Caco-2 (cell line): ENCODE measurements around the gene IRF4. TPM values are rescaled to one million over a fixed set of nuclear protein-coding genes. Genes with fewer than 3 reads are reported as not detected.

Experiments used
- BruUV-seq: library from RNA; stranded (reverse); fragments of 400-500 nt; replicated peaks from 2 replicates; lab custom pipeline; 2021; lab: Mats Ljungman, UMichigan
- CTCF ChIA-PET: fragments of 300-600 bp; sonication (Branson Sonifier 250); formaldehyde crosslinking; loops from one replicate; lab custom pipeline; 2022; ENCODE audit warnings: antibody characterized with exemption; lab: Charles Lee
- POLR2A ChIA-PET: fragments of 300-600 bp; sonication (Branson Sonifier 250); formaldehyde crosslinking; loops from one replicate; lab custom pipeline; 2022; ENCODE audit warnings: antibody characterized with exemption; lab: Charles Lee
- DNase-seq, 2 experiments: peaks; one replicate each; pipeline versions ENCODE4 v3.0.0 to v3.0.0-alpha.2; 2020 to 2022
- H3K27me3 ChIP-seq: replicated peaks from 2 replicates; pipeline ENCODE4 v1.6.0; 2011; ENCODE audit warnings: low read length; ENCODE audit not compliant: control insufficient read depth, insufficient read depth
- H3K36me3 ChIP-seq: 2 replicates; pipeline ENCODE4 v1.5.1; 2011; ENCODE audit warnings: low read length; ENCODE audit not compliant: control insufficient read depth, insufficient read depth
- H3K4me1 ChIP-seq: fragments of 250-450 bp; sonication (Bioruptor Pico); 2 replicates; pipeline ENCODE4 v1.5.1; 2020; ENCODE audit warnings: mild to moderate bottlenecking
- H3K4me3 ChIP-seq: 2 replicates; pipeline ENCODE4 v1.5.1; 2011; ENCODE audit warnings: low read depth, mild to moderate bottlenecking, control low read depth, low read length
- H3K9me3 ChIP-seq: fragments of 250-450 bp; sonication (Bioruptor Pico); 2 replicates; pipeline ENCODE4 v1.5.1; 2020; ENCODE audit warnings: mild to moderate bottlenecking, moderate library complexity
- H3K27ac Mint-ChIP-seq: one replicate; pipeline ENCODE4 v1.8.0; 2022; ENCODE audit warnings: mixed read lengths; ENCODE audit not compliant: unreplicated experiment
- H3K27me3 Mint-ChIP-seq: one replicate; pipeline ENCODE4 v1.8.0; 2022; ENCODE audit warnings: mixed read lengths; ENCODE audit not compliant: insufficient read depth, unreplicated experiment
- H3K36me3 Mint-ChIP-seq: one replicate; pipeline ENCODE4 v1.8.0; 2022; ENCODE audit warnings: mild to moderate bottlenecking, mixed read lengths; ENCODE audit not compliant: insufficient read depth, unreplicated experiment
- H3K4me1 Mint-ChIP-seq: one replicate; pipeline ENCODE4 v1.8.0; 2022; ENCODE audit warnings: low read depth, mixed read lengths; ENCODE audit not compliant: unreplicated experiment
- H3K4me3 Mint-ChIP-seq: one replicate; pipeline ENCODE4 v1.8.0; 2022; ENCODE audit warnings: mild to moderate bottlenecking, moderate library complexity, mixed read lengths; ENCODE audit not compliant: unreplicated experiment
- H3K9me3 Mint-ChIP-seq: one replicate; pipeline ENCODE4 v1.8.0; 2022; ENCODE audit warnings: mixed read lengths; ENCODE audit not compliant: unreplicated experiment
- CTCF ChIP-seq, 2 experiments: fragments of 200-600 bp in 1 of 2; IDR thresholded peaks; 1 replicate in 1 of 2; 2 replicates in 1 of 2; pipeline versions ENCODE4 v1.5.1 to v1.8.0; 2011 to 2022; ENCODE audit warnings: antibody characterized with exemption in 1 of 2, control low read depth in 1 of 2, inconsistent platforms in 1 of 2, low read depth in 1 of 2, low read length in 1 of 2, mild to moderate bottlenecking in 1 of 2, moderate library complexity in 1 of 2; ENCODE audit not compliant: insufficient read depth in 1 of 2, severe bottlenecking in 1 of 2, unreplicated experiment in 1 of 2
- intact Hi-C: fragments of 100-400 bp; cut with micrococcal nuclease; formaldehyde crosslinking; loops from one replicate; pipeline ENCODE4 v1.10.0; 2022; ENCODE audit not compliant: unreplicated experiment
- total RNA-seq: library from RNA; stranded (reverse); gene quantifications from 2 replicates; pipeline ENCODE4 v1.2.3, GENCODE V29; 2022

Gene IRF4
- total RNA-seq, 1 experiment from 2014 or later, result not detected

GRCh38 chr6:364609-365540 is 26.7 kb upstream of the IRF4 start:
- no peaks in the 10 kb centered on the region for H3K36me3 ChIP-seq
- H3K9me3 ChIP-seq, result peaks cover 6% of the 10 kb centered on the region; the same call in 1 of the 2 replicates
- Mint-ChIP-seq H3K4me3 (no peak overlapping the region), H3K4me1 (no peaks in the 10 kb centered on the region), H3K9me3 (peaks cover 19% of the 10 kb centered on the region), H3K27ac (no peak overlapping the region), H3K27me3 (peaks cover 15% of the 10 kb centered on the region), H3K36me3 (no peaks in the 10 kb centered on the region)
- CTCF ChIA-PET, result no interaction called here
- no peaks in the 10 kb centered on the region for H3K4me1 ChIP-seq
- intact Hi-C loops, result no loop called here
- POLR2A ChIA-PET, result no interaction called here
- no TSS peak for BruUV-seq
- no peak overlapping the region for H3K4me3 ChIP-seq
- no peak for TF ChIP-seq CTCF (IDR thresholded peaks at IDR 0.05; ENCODE audit: insufficient read depth in 1 of 2, low read depth in 1 of 2, low read length in 1 of 2, severe bottlenecking in 1 of 2, unreplicated experiment in 1 of 2)
- no peak for DNase-seq
- no peaks in the 10 kb centered on the region for H3K27me3 ChIP-seq

GRCh38 chr6:365835-366234 is 25.7 kb upstream of the IRF4 start:
- Mint-ChIP-seq H3K27me3 (peaks cover 19% of the 10 kb centered on the region), H3K4me1 (no peaks in the 10 kb centered on the region)
- no peaks in the 10 kb centered on the region for H3K27me3 ChIP-seq

More at GRCh38 chr6:365835-366234, 25.7 kb upstream of the IRF4 start:
- TF ChIP-seq CTCF (IDR thresholded peaks at IDR 0.05; ENCODE audit: insufficient read depth in 1 of 2, low read depth in 1 of 2, low read length in 1 of 2, severe bottlenecking in 1 of 2, unreplicated experiment in 1 of 2), result no peak
- ChIA-PET CTCF (no interaction called here), POLR2A (no interaction called here)
- H3K4me3 ChIP-seq, result no peak overlapping the region
- no peaks in the 10 kb centered on the region for H3K36me3 Mint-ChIP-seq
- no peak overlapping the region for H3K27ac Mint-ChIP-seq
- BruUV-seq, result no TSS peak
- H3K36me3 ChIP-seq, result no peaks in the 10 kb centered on the region
- H3K9me3 ChIP-seq, result peaks cover 6% of the 10 kb centered on the region; the same call in 1 of the 2 replicates
- H3K9me3 Mint-ChIP-seq, result peaks cover 19% of the 10 kb centered on the region
- intact Hi-C loops, result no loop called here
- no peaks in the 10 kb centered on the region for H3K4me1 ChIP-seq
- no peak for DNase-seq
- no peak overlapping the region for H3K4me3 Mint-ChIP-seq
